T-helper 17 cell (primary cell): ENCODE measurements around the gene ZCCHC10. TPM values are rescaled to one million over a fixed set of nuclear protein-coding genes. Genes with fewer than 3 reads are reported as not detected.
"Not testable (repeated sequence)": the region's sequence is repeated elsewhere in the genome, so short reads cannot be mapped to it uniquely, and the experiment has no call there.

Experiments used
- ATAC-seq: fragments of 150-1000 bp; cut with Tn5 transposase; 2 replicates; pipeline ENCODE4 v1.10.0; 2021; ENCODE audit warnings: mild to moderate bottlenecking, moderate library complexity
- DNase-seq, 3 donors: peaks; one replicate each; pipeline versions ENCODE4 v3.0.0 to v3.0.0-alpha.2; 2020 to 2021
- H3K9me3 ChIP-seq: one replicate; pipeline ENCODE4 v1.7.0; 2013; ENCODE audit warnings: low read length, mild to moderate bottlenecking; ENCODE audit not compliant: control insufficient read depth, poor library complexity, severe bottlenecking
- H3K27ac Mint-ChIP-seq: one replicate; pipeline ENCODE4 v1.8.0; 2022; ENCODE audit warnings: mild to moderate bottlenecking, moderate library complexity, mixed read lengths
- H3K27me3 Mint-ChIP-seq: one replicate; pipeline ENCODE4 v1.8.0; 2022; ENCODE audit warnings: mixed read lengths
- H3K36me3 Mint-ChIP-seq: one replicate; pipeline ENCODE4 v1.8.0; 2022; ENCODE audit warnings: low read depth, mixed read lengths
- H3K4me1 Mint-ChIP-seq: one replicate; pipeline ENCODE4 v1.8.0; 2022; ENCODE audit warnings: mild to moderate bottlenecking, mixed read lengths
- H3K4me3 Mint-ChIP-seq: one replicate; pipeline ENCODE4 v1.8.0; 2022; ENCODE audit warnings: mild to moderate bottlenecking, moderate library complexity, mixed read lengths
- total RNA-seq, 4 donors: library from RNA in 2 of 4; stranded (reverse) in 2 of 4; gene quantifications; one replicate each; pipeline ENCODE4 v1.2.3 and lab custom pipeline; 2022 to 2026

Gene ZCCHC10
- total RNA-seq, 2 donors from 2014 or later: 12.9 to 18.1 TPM

GRCh38 chr5:132982971-132983370 lies 43.4 kb downstream of the ZCCHC10 start:
- not testable (repeated sequence) for H3K27ac Mint-ChIP-seq, H3K36me3 Mint-ChIP-seq, ATAC-seq, H3K9me3 ChIP-seq, H3K4me1 Mint-ChIP-seq, DNase-seq, H3K4me3 Mint-ChIP-seq, H3K27me3 Mint-ChIP-seq

- no peak for ATAC-seq
- no peaks in the 10 kb centered on the region for H3K9me3 ChIP-seq
- H3K36me3 Mint-ChIP-seq: no peaks in the 10 kb centered on the region
- H3K4me1 Mint-ChIP-seq: no peaks in the 10 kb centered on the region
- H3K27me3 Mint-ChIP-seq: peaks cover 5% of the 10 kb centered on the region
- H3K27ac Mint-ChIP-seq: no peak overlapping the region
- no peak overlapping the region for H3K4me3 Mint-ChIP-seq
- no peak for DNase-seq
Measured at GRCh38 chr5:132981288-132981687, 45.1 kb downstream of the ZCCHC10 start.

- Mint-ChIP-seq H3K4me1 (no peaks in the 10 kb centered on the region), H3K4me3 (no peak overlapping the region), H3K36me3 (no peaks in the 10 kb centered on the region), H3K27ac (no peak overlapping the region), H3K27me3 (peaks cover 3% of the 10 kb centered on the region)
- ATAC-seq (no peak), DNase-seq (no peak)
- H3K9me3 ChIP-seq: no peaks in the 10 kb centered on the region
Measured at GRCh38 chr5:132979976-132980375, 46.4 kb downstream of the ZCCHC10 start.

GRCh38 chr5:132979367-132979940 lies 46.9 kb downstream of the ZCCHC10 start:
- Mint-ChIP-seq H3K4me1 (no peaks in the 10 kb centered on the region), H3K4me3 (no peak overlapping the region), H3K27ac (no peak overlapping the region), H3K27me3 (no peaks in the 10 kb centered on the region), H3K36me3 (no peaks in the 10 kb centered on the region)
- no peaks in the 10 kb centered on the region for H3K9me3 ChIP-seq
- no peak for DNase-seq
- no peak for ATAC-seq

- H3K27ac Mint-ChIP-seq: no peak overlapping the region
- no peaks in the 10 kb centered on the region for H3K4me1 Mint-ChIP-seq
- no peaks in the 10 kb centered on the region for H3K36me3 Mint-ChIP-seq
- H3K4me3 Mint-ChIP-seq: no peak overlapping the region
- no peaks in the 10 kb centered on the region for H3K27me3 Mint-ChIP-seq
- no peak for DNase-seq
- H3K9me3 ChIP-seq: no peaks in the 10 kb centered on the region
- no peak for ATAC-seq
Measured at GRCh38 chr5:132976852-132977251, 49.5 kb downstream of the ZCCHC10 start.

GRCh38 chr5:132972436-132972828 lies 53.9 kb downstream of the ZCCHC10 start:
- H3K4me1 Mint-ChIP-seq, H3K27me3 Mint-ChIP-seq, H3K27ac Mint-ChIP-seq, DNase-seq, H3K9me3 ChIP-seq, H3K36me3 Mint-ChIP-seq, ATAC-seq, H3K4me3 Mint-ChIP-seq: not testable (repeated sequence)

- no peaks in the 10 kb centered on the region for H3K9me3 ChIP-seq
- Mint-ChIP-seq H3K27ac (no peak overlapping the region), H3K4me3 (no peak overlapping the region), H3K27me3 (no peaks in the 10 kb centered on the region), H3K4me1 (no peaks in the 10 kb centered on the region), H3K36me3 (no peaks in the 10 kb centered on the region)
- no peak for ATAC-seq
- DNase-seq: no peak
Measured at GRCh38 chr5:132971483-132972435, 54.6 kb downstream of the ZCCHC10 start.

- H3K9me3 ChIP-seq: no peaks in the 10 kb centered on the region
- H3K36me3 Mint-ChIP-seq: no peaks in the 10 kb centered on the region
- DNase-seq (no peak), ATAC-seq (no peak)
- H3K4me3 Mint-ChIP-seq: no peak overlapping the region
- H3K4me1 Mint-ChIP-seq: peaks cover 14% of the 10 kb centered on the region
- H3K27me3 Mint-ChIP-seq: no peaks in the 10 kb centered on the region
- H3K27ac Mint-ChIP-seq: no peak overlapping the region
Measured at GRCh38 chr5:132965120-132965519, 61.2 kb downstream of the ZCCHC10 start.

- H3K4me1 Mint-ChIP-seq: peaks cover 18% of the 10 kb centered on the region
- H3K4me3 Mint-ChIP-seq: peak within 1 kb of the TSS; percentile 91
- H3K27ac Mint-ChIP-seq: peak within 1 kb of the TSS; percentile 95
- peak; percentile 70 to 77 (median 77) for DNase-seq
- H3K36me3 Mint-ChIP-seq: no peaks in the 10 kb centered on the region
- peak; percentile 86 for ATAC-seq
- no peaks in the 10 kb centered on the region for H3K9me3 ChIP-seq
- no peaks in the 10 kb centered on the region for H3K27me3 Mint-ChIP-seq
Measured at GRCh38 chr5:132963171-132964104, 62.9 kb downstream of the ZCCHC10 start, which contains the start of gene AFF4. AFF4 (minus strand) TSS chr5:132963634; CDS start chr5:132937189, 26,445 bp downstream.

- H3K36me3 Mint-ChIP-seq: no peaks in the 10 kb centered on the region
- H3K4me1 Mint-ChIP-seq: peaks cover 22% of the 10 kb centered on the region
- no peaks in the 10 kb centered on the region for H3K27me3 Mint-ChIP-seq
- no peak for ATAC-seq
- H3K27ac Mint-ChIP-seq: peak overlapping the region; percentile 92
- DNase-seq: no peak
- peak overlapping the region; percentile 91 for H3K4me3 Mint-ChIP-seq
- no peaks in the 10 kb centered on the region for H3K9me3 ChIP-seq
Measured at GRCh38 chr5:132962429-132963021, 63.8 kb downstream of the ZCCHC10 start.

- ATAC-seq: no peak
- peak overlapping the region; percentile 91 for H3K4me3 Mint-ChIP-seq
- no peaks in the 10 kb centered on the region for H3K9me3 ChIP-seq
- DNase-seq: no peak
- H3K4me1 Mint-ChIP-seq: peaks cover 22% of the 10 kb centered on the region
- peak overlapping the region; percentile 92 for H3K27ac Mint-ChIP-seq
- H3K36me3 Mint-ChIP-seq: no peaks in the 10 kb centered on the region
- H3K27me3 Mint-ChIP-seq: no peaks in the 10 kb centered on the region
Measured at GRCh38 chr5:132961887-132962286, 64.5 kb downstream of the ZCCHC10 start.

- H3K4me3 Mint-ChIP-seq: peak overlapping the region; percentile 45
- peaks cover 22% of the 10 kb centered on the region for H3K4me1 Mint-ChIP-seq
- not testable (repeated sequence) for H3K36me3 Mint-ChIP-seq, H3K27me3 Mint-ChIP-seq, ATAC-seq, DNase-seq, H3K9me3 ChIP-seq
- peak overlapping the region; percentile 92 for H3K27ac Mint-ChIP-seq
Measured at GRCh38 chr5:132961123-132961815, 65.1 kb downstream of the ZCCHC10 start.
